HG03095 (cell line): ENCODE measurements around the gene TMPRSS9.

Experiments
- ATAC-seq: cut with Tn5 transposase; IDR thresholded peaks from one replicate; pipeline ENCODE4 v1.9.1; 2021; ENCODE audit warnings: moderate library complexity; ENCODE audit not compliant: unreplicated experiment

Gene TMPRSS9

DNA sequence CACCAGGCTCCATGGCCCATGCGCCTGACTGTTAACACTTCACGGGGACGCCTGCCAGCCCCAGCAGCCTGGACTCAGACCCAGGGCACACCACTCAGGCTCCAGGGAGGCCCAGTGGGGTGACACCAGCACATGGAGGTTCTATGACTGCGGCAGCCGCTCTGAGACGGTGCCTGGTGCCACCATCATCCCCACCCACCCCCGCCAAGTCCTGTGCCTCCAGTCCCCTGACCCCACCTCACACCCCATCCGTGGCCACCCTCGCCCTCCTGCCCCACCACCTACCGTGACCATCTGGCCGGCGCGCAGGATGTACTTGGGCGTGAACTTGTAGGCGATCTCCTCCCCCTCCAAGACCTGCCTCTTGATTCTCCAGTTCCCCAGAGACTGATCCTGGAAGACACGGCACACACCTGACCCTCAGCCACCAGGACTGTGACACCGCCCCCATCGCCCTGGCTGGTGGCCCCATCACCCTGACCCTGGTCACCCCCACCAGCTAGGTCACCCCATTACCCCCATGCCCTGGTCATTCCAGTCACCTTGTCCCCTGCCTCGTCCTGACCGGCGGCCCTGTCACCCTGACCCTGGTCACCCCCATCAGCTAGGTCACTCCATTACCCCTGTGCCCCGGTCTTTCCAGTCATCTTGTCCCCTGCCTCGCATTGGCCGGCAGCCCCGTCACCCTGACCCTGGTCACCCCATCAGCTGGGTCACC is 72.2 kb downstream of the TMPRSS9 start:
- ATAC-seq = no peak

- ATAC-seq = no peak
Measured at GRCh38 chr19:2433854-2434253, 73.8 kb downstream of the TMPRSS9 start.

GRCh38 chr19:2434267-2434666 is 74.2 kb downstream of the TMPRSS9 start:
- ATAC-seq = no peak

DNA sequence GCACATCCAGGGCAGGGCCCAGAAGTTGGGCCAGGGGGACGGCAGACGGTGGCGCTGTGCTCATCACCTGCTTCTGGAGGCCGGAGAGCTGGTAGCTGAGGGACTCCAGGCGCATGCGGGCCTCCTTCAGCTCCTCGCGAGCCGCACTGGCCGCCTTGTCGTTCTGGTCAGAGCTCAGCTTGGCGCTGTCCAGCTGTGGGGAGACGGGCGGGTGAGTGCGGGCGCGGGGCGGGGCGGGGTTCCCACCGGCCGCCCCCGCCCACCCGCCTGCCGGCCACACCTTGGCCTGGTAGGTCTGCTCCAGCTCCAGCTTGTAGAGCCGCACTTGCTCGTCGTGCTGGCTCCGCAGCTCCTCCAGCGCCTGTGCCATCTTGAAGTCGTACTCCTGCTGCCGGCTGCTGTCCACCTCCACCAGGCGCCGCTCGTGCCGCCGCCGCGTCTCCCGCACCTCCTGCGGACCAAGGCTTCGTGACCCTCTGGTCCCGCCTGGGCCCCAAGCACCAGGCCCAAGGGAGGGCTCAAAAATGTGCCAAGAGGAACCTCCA is 74.7 kb downstream of the TMPRSS9 start:
- ATAC-seq = no peak

DNA sequence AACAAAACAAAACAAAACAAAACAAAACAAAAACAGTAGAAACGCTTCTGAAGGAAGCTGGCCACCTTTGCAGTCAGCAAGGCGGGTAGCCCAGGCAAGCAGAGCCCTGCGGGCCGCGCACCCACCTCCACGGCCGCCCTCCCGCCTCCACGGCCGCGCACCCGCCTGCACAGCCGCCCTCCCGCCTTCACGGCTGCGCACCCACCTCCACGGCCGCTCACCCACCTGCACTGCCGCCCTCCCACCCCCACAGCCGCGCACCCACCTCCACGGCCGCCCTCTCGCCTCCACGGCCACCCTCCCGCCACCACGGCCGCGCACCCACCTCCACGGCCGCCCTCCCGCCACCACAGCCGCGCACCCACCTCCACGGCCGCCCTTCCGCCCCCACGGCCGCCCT is 76.3 kb downstream of the TMPRSS9 start:
- ATAC-seq = no peak

DNA sequence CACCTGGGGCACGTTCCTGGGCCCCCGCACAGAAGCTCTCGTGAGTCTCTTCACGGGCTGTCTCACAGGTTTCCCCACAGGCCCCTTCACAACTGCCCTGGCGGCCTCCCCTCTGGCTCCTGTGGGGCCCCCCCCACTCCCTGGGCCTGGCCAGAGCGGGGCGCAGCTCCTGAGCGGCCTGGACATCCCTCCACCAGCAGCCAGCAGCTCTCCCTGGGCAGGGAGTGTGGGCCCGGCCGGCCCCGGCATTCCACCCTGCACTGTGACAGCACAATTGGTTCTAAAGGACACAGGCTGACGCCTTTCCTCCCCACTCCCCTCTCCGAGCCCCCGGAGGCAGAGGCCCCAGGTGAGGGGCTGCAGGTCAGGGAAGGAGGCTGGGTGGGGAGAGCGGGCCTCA is 76.9 kb downstream of the TMPRSS9 start:
- ATAC-seq = no peak

DNA sequence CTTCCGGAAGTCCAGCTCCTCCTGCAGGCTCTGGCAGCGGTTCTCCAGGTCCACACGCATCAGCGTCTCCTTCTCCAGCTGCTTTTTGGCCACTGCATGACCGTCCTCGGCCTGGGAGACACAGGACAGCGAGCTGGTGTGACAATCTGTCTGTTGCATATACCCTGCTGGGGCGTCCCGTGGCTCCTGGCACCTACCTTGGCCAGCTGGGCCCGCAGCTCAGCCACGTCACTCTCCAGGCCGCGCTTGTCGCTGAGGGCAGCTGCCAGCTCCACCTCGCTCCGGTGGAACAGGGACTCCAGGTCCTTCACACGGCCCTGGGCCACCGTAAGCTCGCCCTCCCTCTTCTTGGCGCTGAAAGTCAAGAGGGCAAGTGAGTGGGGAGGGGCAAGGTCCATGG is 78.1 kb downstream of the TMPRSS9 start:
- ATAC-seq = no peak

DNA sequence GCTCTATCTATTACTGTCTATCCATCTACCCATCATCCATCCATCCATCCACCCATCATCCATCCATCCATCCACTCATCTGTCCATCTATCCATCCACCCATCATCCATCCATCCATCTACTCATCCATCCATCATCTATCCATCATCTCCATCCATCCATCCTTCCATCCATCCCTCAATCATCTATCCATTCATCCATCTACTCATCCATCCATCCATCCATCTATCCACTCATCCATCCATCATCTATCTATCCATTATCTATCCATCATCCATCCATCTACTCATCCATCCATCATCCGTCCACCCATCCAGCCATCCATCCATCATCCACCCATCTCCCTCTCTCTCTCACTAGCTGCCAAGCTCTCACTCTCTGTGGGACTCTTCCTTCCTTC is 80.5 kb downstream of the TMPRSS9 start:
- ATAC-seq = no peak

DNA sequence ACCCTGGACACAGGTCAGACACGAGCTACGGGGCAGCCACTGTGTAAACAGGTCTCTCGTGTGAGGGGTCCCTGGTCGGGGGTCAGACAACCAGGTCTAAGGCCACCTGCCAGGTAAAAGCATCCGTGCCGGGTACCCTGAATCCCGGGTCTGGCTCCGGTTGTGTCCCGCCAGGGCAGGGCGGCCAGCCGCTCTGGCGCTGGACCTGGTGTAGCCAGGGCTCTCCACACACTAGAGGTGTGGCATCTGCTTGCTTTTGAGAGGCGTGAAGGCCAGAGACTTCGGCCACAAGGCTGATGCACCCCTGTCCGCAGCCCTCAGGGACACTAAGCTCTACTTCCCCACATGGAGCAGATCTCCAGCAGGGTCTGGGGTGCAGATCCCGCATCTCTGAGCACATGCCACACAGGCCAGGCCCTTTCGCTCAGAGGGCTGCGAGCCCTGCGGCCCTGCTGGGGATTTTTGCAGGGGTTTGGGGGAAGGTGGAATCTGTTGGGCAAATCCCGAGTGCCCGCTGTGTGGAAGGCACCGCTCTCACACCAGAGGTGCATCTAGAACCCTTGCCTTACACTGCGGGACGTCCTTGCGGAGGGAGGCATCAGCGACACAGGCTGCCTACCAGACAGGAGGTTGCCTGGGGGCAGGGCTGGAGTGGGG is 81.2 kb downstream of the TMPRSS9 start:
- no peak for ATAC-seq

- no peak for ATAC-seq
Measured at GRCh38 chr19:2443116-2443784, 83.2 kb downstream of the TMPRSS9 start.

- no peak for ATAC-seq
Measured at GRCh38 chr19:2443785-2444182, 83.7 kb downstream of the TMPRSS9 start.

DNA sequence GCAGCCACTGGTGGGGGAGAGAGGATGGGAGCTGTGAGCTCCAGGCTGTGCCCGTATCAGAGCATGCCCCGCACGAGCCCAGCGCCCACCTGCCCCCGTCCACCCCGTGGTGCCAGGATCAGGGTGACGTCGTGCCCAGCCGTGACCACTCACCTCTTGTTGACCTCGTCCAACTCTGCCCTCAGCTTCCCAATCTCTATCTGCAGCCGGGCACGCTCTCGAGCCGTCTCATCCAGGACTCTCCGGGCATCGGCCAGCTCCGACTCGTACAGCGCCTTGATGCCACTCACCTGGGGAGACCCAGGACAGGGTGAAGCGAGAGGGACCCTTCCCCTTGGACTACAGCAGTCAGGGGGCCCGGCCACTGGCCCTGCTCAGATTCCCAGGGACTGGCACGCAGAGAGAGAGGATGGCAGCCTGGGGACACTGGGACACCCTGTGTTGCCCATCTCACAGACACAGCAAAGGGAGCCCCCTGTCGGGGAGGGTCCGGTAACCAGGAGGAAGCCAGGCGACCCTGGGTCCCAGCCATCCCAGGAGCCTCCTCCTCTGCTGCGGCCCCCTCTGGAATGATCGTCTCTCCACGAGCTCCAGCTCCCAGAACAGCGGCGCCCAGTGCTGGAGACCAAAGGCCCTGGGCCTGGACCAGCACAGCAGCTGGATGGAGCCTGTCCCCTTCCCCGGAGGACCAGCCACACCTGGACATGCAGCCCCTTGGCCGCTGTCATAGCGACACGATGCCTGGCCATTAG is 84.4 kb downstream of the TMPRSS9 start:
- no peak for ATAC-seq

- no peak for ATAC-seq
Measured at GRCh38 chr19:2446381-2446780, 86.3 kb downstream of the TMPRSS9 start.

DNA sequence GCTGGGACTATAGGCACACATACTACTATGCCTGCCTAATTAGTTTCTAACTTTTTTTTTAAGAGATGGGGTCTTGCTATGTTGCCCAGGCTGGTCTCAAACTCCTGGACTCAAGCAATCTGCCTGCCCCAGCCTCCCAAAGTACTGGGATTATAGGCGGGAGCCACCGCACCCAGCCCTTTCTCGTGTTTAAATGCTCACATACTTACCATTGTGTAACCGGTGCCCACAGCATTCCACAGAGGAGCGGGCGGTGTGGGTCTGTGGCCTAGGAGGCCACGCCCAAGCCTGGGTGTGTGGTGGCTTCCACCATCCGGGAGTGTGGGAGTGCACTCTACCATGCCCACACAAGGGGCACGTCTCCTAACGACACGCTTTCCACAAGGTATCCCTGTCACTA is 89.0 kb downstream of the TMPRSS9 start:
- no peak for ATAC-seq

GRCh38 chr19:2451138-2451537 is 91.1 kb downstream of the TMPRSS9 start:
- no peak for ATAC-seq

- no peak for ATAC-seq
Measured at GRCh38 chr19:2451741-2452140, 91.7 kb downstream of the TMPRSS9 start.

DNA sequence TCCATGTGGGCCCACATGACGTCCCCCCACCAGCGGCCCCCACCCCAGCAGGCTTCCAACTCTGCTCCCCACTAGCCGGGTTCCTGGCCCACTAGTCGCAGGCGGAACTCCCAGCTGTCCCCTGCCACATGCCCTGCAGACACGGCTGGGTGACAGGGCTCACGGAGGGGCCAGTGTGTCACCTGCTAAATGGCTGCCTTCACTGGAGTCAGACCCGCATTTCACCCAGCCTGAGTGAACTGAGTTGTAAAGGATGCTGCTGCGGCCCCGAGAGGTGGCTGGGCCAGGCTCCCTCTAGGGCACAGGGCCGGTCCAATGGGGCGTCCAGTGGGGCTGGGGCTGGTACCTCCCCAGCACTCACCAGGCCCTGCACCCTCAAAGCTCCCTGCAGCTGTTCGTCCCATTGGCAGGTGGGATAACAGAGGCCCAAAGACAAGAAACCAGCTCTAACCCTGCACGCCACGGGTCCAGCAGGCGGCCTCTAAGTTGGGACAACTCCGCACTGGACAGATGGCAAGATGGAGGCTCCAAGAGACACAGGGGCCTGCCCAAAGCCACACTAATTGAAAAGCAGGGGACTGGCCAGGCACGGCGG is 93.5 kb downstream of the TMPRSS9 start:
- no peak for ATAC-seq

- ATAC-seq = no peak
Measured at GRCh38 chr19:2454199-2454961, 94.3 kb downstream of the TMPRSS9 start.

GRCh38 chr19:2454962-2455850 is 95.1 kb downstream of the TMPRSS9 start:
- no peak for ATAC-seq
